Keratinocyte (primary cell): ENCODE results near the gene USP27X. TPM values are rescaled to one million over a fixed set of nuclear protein-coding genes. Genes with fewer than 3 reads are reported as not detected.

ENCODE experiments used
- DNase-seq: peaks from one replicate; pipeline ENCODE4 v3.0.0-alpha.2; 2011; ENCODE audit warnings: low read depth, missing footprints, low spot score
- FAIRE-seq: peaks from 2 replicates; lab custom pipeline; 2011; peaks lifted over from hg19 to GRCh38; lab: Jason Lieb, UNC
- H2AFZ ChIP-seq: 2 replicates; pipeline ENCODE4 v1.6.0; 2012; ENCODE audit warnings: low read length, control low read depth, inconsistent platforms; ENCODE audit not compliant: control insufficient read depth
- H3K27ac ChIP-seq: 2 replicates; pipeline ENCODE4 v1.5.1; 2011; ENCODE audit warnings: low read length; ENCODE audit not compliant: control insufficient read depth, insufficient read depth
- H3K27me3 ChIP-seq: 3 replicates; pipeline ENCODE4 v1.6.0; 2011; ENCODE audit warnings: low read length; ENCODE audit not compliant: control insufficient read depth, insufficient read depth; ENCODE audit errors: extremely low read depth
- H3K36me3 ChIP-seq, 2 experiments: 2 replicates in 1 of 2; 3 replicates in 1 of 2; pipeline ENCODE4 v1.5.1; 2011; ENCODE audit warnings: low read length in 2 of 2, mild to moderate bottlenecking in 1 of 2; ENCODE audit not compliant: control insufficient read depth in 2 of 2, insufficient read depth in 2 of 2; ENCODE audit errors: extremely low read depth in 1 of 2
- H3K4me1 ChIP-seq: 3 replicates; pipeline ENCODE4 v1.5.1; 2011; ENCODE audit warnings: low read length; ENCODE audit not compliant: control insufficient read depth, insufficient read depth; ENCODE audit errors: extremely low read depth
- H3K4me2 ChIP-seq: 3 replicates; pipeline ENCODE4 v1.6.0; 2011; ENCODE audit warnings: low read depth, low read length; ENCODE audit not compliant: control insufficient read depth, insufficient read depth; ENCODE audit errors: extremely low read depth
- H3K4me3 ChIP-seq, 3 experiments: fragments of 200-600 bp in 1 of 3; sonication (generic) in 1 of 3; 2 replicates in 2 of 3; 3 replicates in 1 of 3; pipeline ENCODE4 v1.5.1; 2011 to 2016; ENCODE audit warnings: low read length in 3 of 3, mild to moderate bottlenecking in 3 of 3, control low read depth in 2 of 3, inconsistent platforms in 1 of 3, low read depth in 1 of 3, mixed read lengths in 1 of 3, mixed run types in 1 of 3, moderate library complexity in 1 of 3; ENCODE audit not compliant: control insufficient read depth in 2 of 3, insufficient read depth in 2 of 3; ENCODE audit errors: extremely low read depth in 1 of 3
- H3K79me2 ChIP-seq: 2 replicates; pipeline ENCODE4 v1.6.0; 2012; ENCODE audit warnings: low read length; ENCODE audit not compliant: control insufficient read depth, insufficient read depth
- H3K9ac ChIP-seq: 3 replicates; pipeline ENCODE4 v1.6.0; 2011; ENCODE audit warnings: low read length; ENCODE audit not compliant: control insufficient read depth, insufficient read depth; ENCODE audit errors: extremely low read depth
- H3K9me1 ChIP-seq: 3 replicates; pipeline ENCODE4 v1.6.0; 2011; ENCODE audit warnings: low read length; ENCODE audit not compliant: control insufficient read depth, insufficient read depth; ENCODE audit errors: extremely low read depth
- H3K9me3 ChIP-seq: 2 replicates; pipeline ENCODE4 v1.5.1; 2012; ENCODE audit warnings: low read depth, low read length; ENCODE audit not compliant: control insufficient read depth
- H4K20me1 ChIP-seq: 3 replicates; pipeline ENCODE4 v1.6.0; 2011; ENCODE audit warnings: low read length; ENCODE audit not compliant: control insufficient read depth, insufficient read depth; ENCODE audit errors: extremely low read depth
- EZH2 ChIP-seq: IDR thresholded peaks from one replicate; pipeline ENCODE4 v1.6.1; 2012; ENCODE audit warnings: inconsistent platforms, mild to moderate bottlenecking, low read length, moderate library complexity
- dilution Hi-C: fragments of 300-500 bp; cut with MboI; formaldehyde crosslinking; loops from one replicate; pipeline ENCODE4 v1.7.0; 2020; ENCODE audit warnings: low sequenced_read_pairs; ENCODE audit not compliant: extremely low pct_ligation_motif_present
- polyA plus RNA-seq, 5 experiments: library from polyadenylated mRNA; depleted of rRNA in 3 of 5; stranded (reverse) in 3 of 5; stranded (forward) in 1 of 5; unstranded in 1 of 5; fragments of >200 nt; gene quantifications; 1 replicate in 1 of 5; 2 replicates in 3 of 5; 3 replicates in 1 of 5; pipeline versions ENCODE4 v1.2.1 to v1.2.3, GENCODE V29; 2011 to 2012; ENCODE audit warnings: missing spikeins in 2 of 5, low read depth in 1 of 5, low replicate concordance in 1 of 5
- TF ChIP-seq, protein P1 (sequence below), 3 experiments: IDR thresholded peaks in 1 of 3; conservative IDR thresholded peaks in 1 of 3; optimal IDR thresholded peaks in 1 of 3; 2 replicates in 2 of 3; 3 replicates in 1 of 3; pipeline versions ENCODE3 to v1.5.1; 2011; ENCODE audit warnings: low read length in 3 of 3, mild to moderate bottlenecking in 3 of 3, moderate library complexity in 2 of 3, control low read depth in 1 of 3, inconsistent platforms in 1 of 3; ENCODE audit not compliant: insufficient read depth in 2 of 3; ENCODE audit errors: extremely low read depth in 1 of 3

USP27X gene
- polyA plus RNA-seq, 1 donor (not counting 4 experiments of a cell fraction or from before 2014, with no cell fraction given), result 2.8 TPM

DNA sequence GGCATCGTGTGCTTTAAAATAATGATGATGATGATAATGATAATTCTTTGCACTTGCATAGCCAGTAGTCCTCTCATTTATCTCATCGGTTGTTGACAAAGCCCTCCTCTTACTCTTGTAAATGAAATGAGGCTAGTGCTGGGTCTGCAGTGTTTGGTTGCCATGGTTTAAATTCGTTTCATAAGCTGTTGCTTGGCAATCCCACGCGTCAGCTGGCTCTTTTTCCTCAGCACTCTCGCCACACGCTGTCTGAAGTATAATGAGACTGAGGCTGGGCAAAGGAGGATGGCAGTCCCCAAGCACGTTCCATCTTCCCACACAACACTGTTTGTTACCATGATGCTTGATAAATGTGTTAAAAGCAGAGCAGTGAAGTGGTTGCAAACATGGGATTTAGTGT is 34.7 kb upstream of the USP27X start:
- dilution Hi-C loops, result no loop called here
- FAIRE-seq (no peak), DNase-seq (no peak)
- TF ChIP-seq, protein P1, sequence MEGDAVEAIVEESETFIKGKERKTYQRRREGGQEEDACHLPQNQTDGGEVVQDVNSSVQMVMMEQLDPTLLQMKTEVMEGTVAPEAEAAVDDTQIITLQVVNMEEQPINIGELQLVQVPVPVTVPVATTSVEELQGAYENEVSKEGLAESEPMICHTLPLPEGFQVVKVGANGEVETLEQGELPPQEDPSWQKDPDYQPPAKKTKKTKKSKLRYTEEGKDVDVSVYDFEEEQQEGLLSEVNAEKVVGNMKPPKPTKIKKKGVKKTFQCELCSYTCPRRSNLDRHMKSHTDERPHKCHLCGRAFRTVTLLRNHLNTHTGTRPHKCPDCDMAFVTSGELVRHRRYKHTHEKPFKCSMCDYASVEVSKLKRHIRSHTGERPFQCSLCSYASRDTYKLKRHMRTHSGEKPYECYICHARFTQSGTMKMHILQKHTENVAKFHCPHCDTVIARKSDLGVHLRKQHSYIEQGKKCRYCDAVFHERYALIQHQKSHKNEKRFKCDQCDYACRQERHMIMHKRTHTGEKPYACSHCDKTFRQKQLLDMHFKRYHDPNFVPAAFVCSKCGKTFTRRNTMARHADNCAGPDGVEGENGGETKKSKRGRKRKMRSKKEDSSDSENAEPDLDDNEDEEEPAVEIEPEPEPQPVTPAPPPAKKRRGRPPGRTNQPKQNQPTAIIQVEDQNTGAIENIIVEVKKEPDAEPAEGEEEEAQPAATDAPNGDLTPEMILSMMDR (optimal IDR thresholded peaks at IDR 0.05 in 1 of 3, IDR thresholded peaks at IDR 0.05 in 1 of 3, conservative IDR thresholded peaks at IDR 0.05 in 1 of 3; ENCODE audit: extremely low read depth in 1 of 3, insufficient read depth in 2 of 3, low read length in 3 of 3), result no peak
- TF ChIP-seq EZH2, result no peak
- no peak overlapping the region for H3K9ac ChIP-seq
- no peaks in the 10 kb centered on the region for H3K9me3 ChIP-seq
- H4K20me1 ChIP-seq, result no peaks in the 10 kb centered on the region
- H3K4me3 ChIP-seq, result no peak overlapping the region
- H3K9me1 ChIP-seq, result no peaks in the 10 kb centered on the region
- no peak overlapping the region for H3K27ac ChIP-seq
- no peaks in the 10 kb centered on the region for H3K4me1 ChIP-seq
- no peaks in the 10 kb centered on the region for H3K27me3 ChIP-seq
- no peak overlapping the region for H3K4me2 ChIP-seq
- H3K36me3 ChIP-seq, result no peaks in the 10 kb centered on the region
- H3K79me2 ChIP-seq, result no peaks in the 10 kb centered on the region
- no peak overlapping the region for H2AFZ ChIP-seq

DNA sequence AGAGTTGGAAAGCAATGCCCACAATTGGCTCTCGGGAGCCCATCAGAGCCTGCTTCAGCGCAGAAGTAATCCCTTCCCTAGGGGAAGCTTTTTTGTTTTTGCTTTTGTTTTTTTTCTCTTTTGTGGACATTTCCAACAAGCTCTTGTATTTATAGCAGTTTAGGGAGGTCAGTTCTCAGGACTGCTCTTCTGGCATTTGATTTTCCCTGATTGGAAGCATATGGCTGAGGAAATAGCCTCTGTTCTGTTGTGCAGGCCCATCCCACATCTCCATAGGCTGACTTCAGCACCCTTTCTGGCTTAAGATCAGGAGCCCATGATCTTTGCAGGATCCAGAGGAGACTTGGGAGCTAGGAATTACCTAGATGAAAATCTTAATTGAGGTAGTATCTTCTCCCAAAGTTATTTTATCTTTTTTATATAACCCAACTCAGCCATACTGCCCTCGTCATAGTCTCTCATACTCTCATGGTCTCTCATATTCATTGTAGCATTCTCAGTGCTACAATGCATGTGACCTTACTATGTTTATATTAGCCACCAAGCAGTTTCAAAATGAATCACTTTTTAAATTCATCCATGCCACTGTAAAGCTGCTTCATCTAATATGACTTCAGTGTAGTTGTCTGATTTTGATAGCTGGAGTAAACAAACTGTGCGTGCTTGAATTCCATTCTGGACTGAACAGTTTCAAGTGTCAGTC is 33.4 kb upstream of the USP27X start:
- no peak overlapping the region for H3K27ac ChIP-seq
- FAIRE-seq (no peak), DNase-seq (no peak)
- H3K9me1 ChIP-seq, result no peaks in the 10 kb centered on the region
- H2AFZ ChIP-seq, result no peak overlapping the region
- no peaks in the 10 kb centered on the region for H3K4me1 ChIP-seq
- H3K36me3 ChIP-seq, result no peaks in the 10 kb centered on the region
- no peaks in the 10 kb centered on the region for H3K27me3 ChIP-seq
- TF ChIP-seq, protein P1 (optimal IDR thresholded peaks at IDR 0.05 in 1 of 3, IDR thresholded peaks at IDR 0.05 in 1 of 3, conservative IDR thresholded peaks at IDR 0.05 in 1 of 3; ENCODE audit: extremely low read depth in 1 of 3, insufficient read depth in 2 of 3, low read length in 3 of 3), result no peak
- no peak for TF ChIP-seq EZH2
- no peak overlapping the region for H3K9ac ChIP-seq
- no peaks in the 10 kb centered on the region for H3K9me3 ChIP-seq
- H3K4me3 ChIP-seq, result no peak overlapping the region
- H3K4me2 ChIP-seq, result no peak overlapping the region
- dilution Hi-C loops, result no loop called here
- H4K20me1 ChIP-seq, result no peaks in the 10 kb centered on the region
- no peaks in the 10 kb centered on the region for H3K79me2 ChIP-seq
